ENCODE measurements around the gene DCLK2. TPM values are rescaled to one million over a fixed set of nuclear protein-coding genes. Genes with fewer than 3 reads are reported as not detected.

The DCLK2 gene
- total and polyA plus RNA-seq, 2 of the 13 experiments (the other 11 are each of a cell fraction or from before 2014, with no cell fraction given), result not detected

- TF ChIP-seq PAXIP1 (CRISPR knock-in tag; conservative IDR thresholded peaks at IDR 0.05) (peak; percentile 79), ZSCAN5A (CRISPR knock-in tag; IDR thresholded peaks at IDR 0.05; ENCODE audit: borderline replicate concordance) (no peak; the same call in 1 of the 2 replicates), ZFP82 (CRISPR knock-in tag; IDR thresholded peaks at IDR 0.05; ENCODE audit: borderline replicate concordance) (no peak), ZNF709 (CRISPR knock-in tag; IDR thresholded peaks at IDR 0.05) (no peak), ZBTB26 (CRISPR knock-in tag; IDR thresholded peaks at IDR 0.05; ENCODE audit: borderline replicate concordance) (no peak), ATM (IDR thresholded peaks at IDR 0.05; ENCODE audit: borderline replicate concordance) (no peak), AGO2 (optimal IDR thresholded peaks at IDR 0.05; ENCODE audit: low read depth, low read length) (no peak), ZNF138 (CRISPR knock-in tag; IDR thresholded peaks at IDR 0.05; ENCODE audit: low read depth) (no peak), CSRNP2 (CRISPR knock-in tag; conservative IDR thresholded peaks at IDR 0.05; ENCODE audit: low read depth) (no peak), ZNF576 (CRISPR knock-in tag; IDR thresholded peaks at IDR 0.05) (no peak), ETV6 (CRISPR knock-in tag; conservative IDR thresholded peaks at IDR 0.05) (no peak; the same call in 1 of the 2 replicates), IRF1 (CRISPR knock-in tag; IDR thresholded peaks at IDR 0.05; ENCODE audit: low read depth) (no peak), ZC3H13 (CRISPR knock-in tag; IDR thresholded peaks at IDR 0.05) (no peak), TFDP1 (CRISPR knock-in tag; IDR thresholded peaks at IDR 0.05; ENCODE audit: borderline replicate concordance) (0 out of 2 replicates have a peak, but pooled peaks have one; percentile 27), MTF2 (CRISPR knock-in tag; IDR thresholded peaks at IDR 0.05; ENCODE audit: borderline replicate concordance) (no peak), ZEB1 (IDR thresholded peaks at IDR 0.05; ENCODE audit: insufficient replicate concordance, low read depth) (peak; percentile 73), ZFP36L1 (CRISPR knock-in tag; IDR thresholded peaks at IDR 0.05) (no peak)
These were observed 178.8 kb downstream of the DCLK2 start (continued) for GRCh38 chr4:150256841-150257730.
